SK-N-SH (cell line): ENCODE measurements around the gene CADM1.

Source experiments
- CTCF ChIP-seq: fragments of 200-600 bp; sonication (generic); IDR thresholded peaks from 2 replicates; pipeline ENCODE4 v1.6.1; 2017; ENCODE audit warnings: antibody characterized with exemption, mild to moderate bottlenecking, moderate library complexity
- EZH2phosphoT487 ChIP-seq: fragments of 200-600 bp; sonication (generic); IDR thresholded peaks from 2 replicates; pipeline ENCODE4 v1.6.1; 2017; ENCODE audit warnings: low read depth, mixed run types, mild to moderate bottlenecking, antibody characterized with exemption, moderate library complexity, borderline replicate concordance
- FOXJ3 ChIP-seq: sonication (generic); formaldehyde crosslinking; IDR thresholded peaks from 2 replicates; pipeline ENCODE4 v1.5.1; 2020; ENCODE audit warnings: mild to moderate bottlenecking, missing genetic modification reagents
- POLR2AphosphoS5 ChIP-seq: IDR thresholded peaks from 2 replicates; pipeline ENCODE4 v1.6.1; 2012; ENCODE audit warnings: low read depth, low read length
- REST ChIP-seq: IDR thresholded peaks from 2 replicates; pipeline ENCODE4 v1.6.1; 2012; ENCODE audit warnings: mild to moderate bottlenecking, low read depth, low read length, moderate library complexity
- SIN3A ChIP-seq: IDR thresholded peaks from 2 replicates; pipeline ENCODE4 v1.6.1; 2012; ENCODE audit warnings: low read depth, mild to moderate bottlenecking, low read length, moderate library complexity, borderline replicate concordance

- TF ChIP-seq CTCF: no peak
- no peak for TF ChIP-seq POLR2AphosphoS5
- no peak for TF ChIP-seq REST
- no peak for TF ChIP-seq SIN3A
- no peak for TF ChIP-seq EZH2phosphoT487
- TF ChIP-seq FOXJ3: no peak
These were observed 49.7 kb downstream of the CADM1 start for GRCh38 chr11:115454525-115454924.
